Stimulated activated CD4-positive, alpha-beta T cell treated with anti-CD3 and anti-CD28 coated beads, Interleukin-4, amount 100 ng/mL, for 24 hours (primary cell): ENCODE results near the gene FSCN2.
A peak's percentile ranks its signal among the peaks of the same experiment; 100 is the strongest.

Experiments used
- DNase-seq: peaks from one replicate; pipeline ENCODE4 v3.0.0-alpha.2; 2020

Gene FSCN2

GRCh38 chr17:81558941-81559806 is 31.0 kb downstream of the FSCN2 start:
- no peak for DNase-seq

- DNase-seq, result no peak
Measured at GRCh38 chr17:81561494-81561885, 33.3 kb downstream of the FSCN2 start.

GRCh38 chr17:81563861-81564586 is 35.8 kb downstream of the FSCN2 start:
- no peak for DNase-seq

DNA sequence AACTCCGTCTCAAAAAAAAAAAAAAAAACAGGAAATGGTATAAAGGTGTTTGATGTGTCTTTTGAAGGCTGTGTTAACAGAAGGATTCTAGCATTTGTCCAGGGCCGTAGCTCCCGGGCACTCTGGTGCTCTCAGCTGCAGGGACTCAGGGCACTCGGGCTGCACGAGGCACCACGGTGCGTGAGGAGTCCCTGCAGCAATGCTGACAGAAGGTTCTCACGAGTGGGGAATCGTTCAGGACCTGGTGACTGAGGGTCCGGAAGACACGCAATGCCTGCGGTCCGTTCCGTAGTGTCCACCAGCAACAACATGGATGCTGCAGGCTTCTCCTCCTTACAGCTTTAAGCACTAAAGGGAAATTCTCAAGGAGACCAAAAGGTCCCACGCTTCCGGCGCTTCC is 36.6 kb downstream of the FSCN2 start:
- DNase-seq, result no peak

GRCh38 chr17:81565231-81565630 is 37.1 kb downstream of the FSCN2 start:
- no peak for DNase-seq

DNA sequence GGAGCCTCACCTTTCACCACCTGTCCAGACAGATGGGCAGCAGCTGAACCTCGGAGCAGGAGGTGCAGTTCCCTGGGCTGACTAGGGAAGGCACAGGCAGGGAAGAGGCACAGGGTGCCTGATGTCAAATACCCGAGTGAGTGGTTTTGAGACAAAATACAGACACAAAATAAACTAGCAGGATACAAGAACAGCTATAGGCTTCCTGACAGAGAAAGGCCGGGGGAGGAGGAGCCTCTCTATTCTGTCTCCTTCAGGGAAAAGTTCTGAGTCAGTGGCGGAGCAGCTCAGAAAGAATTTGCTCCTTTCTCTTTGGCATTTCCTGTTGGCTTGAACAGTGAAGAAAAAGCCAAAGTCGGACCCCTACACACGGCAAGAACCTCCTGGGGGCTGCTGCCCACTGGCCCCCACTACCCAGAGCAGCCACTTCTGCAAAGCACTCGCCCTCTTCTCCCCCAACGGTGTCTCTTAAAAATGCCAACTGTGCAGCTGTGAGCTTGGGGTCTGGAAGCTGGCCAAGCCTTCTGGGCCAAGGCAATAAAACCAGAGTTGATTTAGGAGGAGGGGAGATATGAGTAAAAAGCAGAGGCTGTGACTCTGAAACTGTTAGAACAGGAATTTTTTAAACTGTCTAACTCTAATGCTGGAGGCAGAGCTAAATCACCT is 38.4 kb downstream of the FSCN2 start:
- no peak for DNase-seq

- no peak for DNase-seq
Measured at GRCh38 chr17:81567191-81567590, 39.0 kb downstream of the FSCN2 start.

GRCh38 chr17:81568416-81568815 is 40.2 kb downstream of the FSCN2 start:
- DNase-seq, result no peak

DNA sequence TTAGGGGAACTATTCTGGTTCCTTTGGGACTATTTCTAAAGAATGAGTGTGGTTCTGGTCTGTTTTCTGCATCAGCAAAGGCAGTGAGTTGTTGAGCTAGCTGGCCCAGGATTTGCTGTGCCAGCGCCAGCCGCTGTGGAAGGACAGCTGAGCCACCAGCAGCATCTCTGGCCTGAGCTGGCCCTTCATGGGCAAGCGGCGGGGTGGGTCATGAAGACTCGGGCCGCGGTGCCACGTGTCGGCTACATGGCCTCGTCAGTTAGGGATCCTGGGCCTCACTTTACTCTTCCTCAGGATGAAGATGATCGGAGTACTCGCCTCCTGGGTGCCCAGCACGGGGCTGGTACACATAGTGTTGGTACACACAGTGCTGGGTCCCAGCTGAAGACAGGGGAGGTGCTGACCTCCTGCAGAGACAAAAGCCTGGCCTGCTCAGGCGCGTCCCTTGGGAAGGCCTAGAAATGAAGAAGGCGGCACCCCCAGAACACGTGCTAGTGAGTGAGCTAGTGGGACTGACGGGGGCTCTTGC is 41.9 kb downstream of the FSCN2 start:
- DNase-seq, result no peak

DNA sequence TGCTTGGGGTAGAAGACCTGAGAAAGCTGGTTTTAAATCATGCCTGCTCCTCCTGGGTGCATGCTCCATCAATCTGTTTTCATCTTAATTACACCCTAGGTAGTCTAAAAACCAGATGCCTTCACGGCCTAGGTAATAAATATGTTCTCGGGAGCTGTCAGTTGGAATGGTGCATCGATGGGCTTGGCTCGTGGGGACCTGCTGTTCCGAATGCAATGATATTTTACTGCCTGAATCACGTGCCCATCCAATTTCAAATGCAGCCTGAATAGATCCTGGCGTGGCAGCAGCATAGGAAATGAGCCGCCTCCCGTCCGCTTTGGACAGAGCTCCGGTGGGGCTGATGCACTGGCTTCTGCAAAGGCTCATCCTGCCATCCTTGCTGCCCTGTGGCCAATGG is 42.8 kb downstream of the FSCN2 start:
- DNase-seq, result no peak

GRCh38 chr17:81572563-81573168 is 44.5 kb downstream of the FSCN2 start:
- no peak for DNase-seq

- DNase-seq, result no peak
Measured at GRCh38 chr17:81573794-81574642, 45.8 kb downstream of the FSCN2 start.

- DNase-seq, result no peak
Measured at GRCh38 chr17:81574643-81574956, 46.4 kb downstream of the FSCN2 start.

DNA sequence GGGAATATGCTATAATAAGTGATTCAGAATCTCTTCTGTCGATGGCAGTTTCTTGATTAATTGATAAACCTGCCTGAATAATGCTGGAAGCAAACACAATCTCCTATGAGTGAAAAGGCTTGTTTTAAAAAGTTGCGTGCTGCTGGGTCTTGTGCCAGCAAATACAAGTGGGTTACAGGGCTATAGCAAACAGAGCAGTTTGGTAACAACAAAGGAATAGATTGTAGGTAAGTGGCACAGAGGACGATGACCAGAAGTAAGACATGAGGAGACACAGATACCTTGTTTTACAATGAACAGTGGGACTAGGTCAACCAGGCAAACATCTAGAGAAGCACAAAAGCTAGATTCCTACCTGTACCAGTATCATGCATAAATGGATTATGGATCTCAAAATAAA is 47.7 kb downstream of the FSCN2 start:
- no peak for DNase-seq

- DNase-seq, result no peak
Measured at GRCh38 chr17:81576621-81577277, 48.6 kb downstream of the FSCN2 start.

DNA sequence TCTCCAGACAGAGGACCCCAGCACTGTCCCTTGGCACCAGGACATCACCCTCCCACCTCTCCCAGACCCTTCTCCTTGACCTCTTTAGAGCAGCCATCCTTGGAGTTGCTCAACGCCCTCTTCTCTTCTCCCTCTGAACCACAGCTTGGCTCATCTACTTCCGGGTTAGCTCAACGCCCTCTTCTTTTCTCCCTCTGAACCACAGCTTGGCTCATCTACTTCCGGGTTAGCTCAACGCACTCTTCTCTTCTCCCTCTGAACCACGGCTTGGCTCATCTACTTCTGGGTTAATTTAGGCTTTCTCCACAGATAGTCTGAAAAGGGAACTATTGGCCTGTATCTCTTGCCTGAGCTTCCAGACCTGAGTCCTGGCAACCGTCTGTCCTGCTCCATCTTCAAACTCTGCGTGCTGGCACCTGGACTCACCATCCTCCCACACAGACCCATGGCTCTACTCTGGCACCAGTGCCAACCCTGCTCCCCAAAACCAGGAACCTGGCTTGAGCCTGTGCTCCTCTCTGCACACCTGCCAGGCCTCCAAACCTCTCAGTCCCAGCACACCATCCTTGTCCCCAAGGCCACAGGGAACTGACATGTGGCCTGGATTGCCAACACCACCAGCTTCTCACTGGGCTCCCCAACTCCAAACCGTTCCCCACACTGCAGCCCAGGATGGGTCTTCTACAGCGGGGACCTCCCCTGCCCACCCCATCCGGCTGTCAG is 49.3 kb downstream of the FSCN2 start:
- DNase-seq, result no peak

DNA sequence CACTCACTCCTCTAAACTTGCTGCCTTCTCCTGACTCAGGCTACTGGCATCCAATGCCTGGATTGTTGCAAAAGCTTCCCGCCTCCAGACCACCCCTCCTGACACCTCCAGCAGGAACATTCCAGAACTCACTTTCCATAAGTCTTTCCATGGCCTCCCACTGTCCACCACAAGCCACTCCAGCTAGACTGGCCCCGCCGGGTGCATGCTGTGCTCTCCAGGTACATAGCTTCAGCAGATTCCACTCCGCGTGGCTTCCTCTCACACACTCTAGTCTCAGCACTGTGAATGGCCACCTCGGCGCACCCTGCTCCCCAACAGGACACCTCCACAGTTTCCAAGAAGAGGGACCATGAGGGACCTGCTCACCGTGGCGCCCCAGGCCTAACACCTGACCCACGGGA is 49.9 kb downstream of the FSCN2 start:
- no peak for DNase-seq

DNA sequence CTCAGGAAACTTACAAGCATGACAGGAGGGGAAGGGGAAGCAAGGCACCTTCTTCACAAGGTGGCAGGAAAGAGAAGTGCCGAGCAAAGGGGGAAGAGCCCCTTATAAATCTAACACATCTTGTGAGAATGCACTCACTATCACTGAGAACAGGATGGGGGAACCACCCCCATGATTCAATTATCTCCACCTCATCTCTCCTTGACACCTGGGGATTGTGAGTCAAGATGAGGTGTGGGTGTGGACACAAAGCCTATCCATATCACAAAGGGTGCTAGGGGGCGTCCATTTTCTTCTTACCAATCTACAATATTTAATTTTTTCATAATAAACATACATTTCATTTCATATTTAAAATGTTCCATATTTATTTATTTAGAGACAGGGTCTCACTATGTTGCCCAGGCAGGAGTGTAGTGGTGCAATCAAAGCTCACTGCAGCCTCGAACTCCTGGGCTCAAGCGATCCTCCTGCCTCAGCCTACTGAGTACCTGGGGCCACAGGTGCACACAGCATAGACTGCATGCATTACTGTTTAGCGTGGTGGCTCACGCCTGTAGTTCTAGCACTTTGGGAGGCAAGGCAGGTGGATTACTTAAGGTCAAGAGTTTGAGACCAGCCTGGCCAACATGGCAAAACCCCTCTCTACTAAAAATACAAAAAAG is 50.5 kb downstream of the FSCN2 start:
- peak; percentile 35 for DNase-seq

DNA sequence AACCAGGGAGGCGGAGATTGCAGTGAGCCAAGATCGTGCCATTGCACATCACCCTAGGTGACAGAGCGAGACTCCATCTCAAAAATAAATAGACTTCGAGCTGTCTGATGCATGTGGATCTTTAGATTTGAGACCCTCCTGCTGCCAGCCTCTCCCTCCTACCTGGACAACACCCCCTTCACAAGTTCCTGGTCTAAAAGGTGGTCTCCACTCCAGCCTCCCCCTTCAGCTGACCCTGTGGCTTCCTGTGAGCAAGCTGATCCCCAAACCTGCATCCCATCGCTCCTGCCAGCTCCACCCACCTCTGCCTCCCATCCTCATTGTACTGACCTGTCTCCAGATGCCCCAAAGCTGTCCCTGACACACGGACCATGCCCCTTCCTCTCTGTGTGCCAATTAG is 51.1 kb downstream of the FSCN2 start:
- DNase-seq, result no peak

- no peak for DNase-seq
Measured at GRCh38 chr17:81579821-81580321, 51.7 kb downstream of the FSCN2 start.
